ENCODE measurements around the gene UMODL1.

Gene UMODL1

GRCh38 chr21:42118901-42119300 lies 47.8 kb downstream of the UMODL1 start:
- no peak for DNase-seq

DNA sequence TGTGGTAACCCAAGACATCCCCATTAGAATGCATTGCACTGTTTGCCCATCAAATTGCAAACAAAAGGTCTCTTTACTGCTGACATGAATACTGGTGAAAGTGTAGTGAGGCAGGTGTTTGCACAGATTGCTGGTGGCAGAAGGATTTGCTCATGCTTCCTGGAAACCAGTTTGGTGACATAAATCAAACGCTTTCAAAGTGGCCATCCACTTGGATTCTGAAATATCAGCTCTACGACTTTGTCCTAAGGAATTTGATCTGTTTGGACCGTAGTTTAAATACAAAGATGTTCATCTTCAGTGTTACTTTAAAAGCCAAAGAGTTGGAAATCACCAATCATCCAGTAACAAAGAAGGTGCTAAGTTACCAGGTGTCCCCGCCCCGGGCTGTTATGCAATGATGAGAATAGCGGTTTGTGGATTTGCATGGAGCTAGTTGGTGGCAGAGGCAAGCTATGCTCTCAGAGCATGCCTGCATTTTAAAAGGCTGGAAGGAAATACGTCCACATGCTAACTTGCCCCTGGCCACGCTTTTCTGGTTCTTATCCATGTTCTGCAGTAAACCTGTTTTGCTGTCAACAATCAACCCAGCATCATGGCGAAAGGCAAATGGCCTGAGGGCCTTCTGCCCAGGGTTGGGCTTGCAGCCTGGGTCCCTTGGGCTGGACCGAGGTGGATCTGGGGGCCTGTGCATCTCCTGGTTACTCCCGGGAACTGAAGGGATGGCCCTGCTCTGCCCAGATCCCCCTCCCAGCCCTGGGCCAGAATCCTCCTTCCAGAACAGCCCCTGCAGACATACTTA lies 49.2 kb downstream of the UMODL1 start:
- DNase-seq: peak; percentile 14

DNA sequence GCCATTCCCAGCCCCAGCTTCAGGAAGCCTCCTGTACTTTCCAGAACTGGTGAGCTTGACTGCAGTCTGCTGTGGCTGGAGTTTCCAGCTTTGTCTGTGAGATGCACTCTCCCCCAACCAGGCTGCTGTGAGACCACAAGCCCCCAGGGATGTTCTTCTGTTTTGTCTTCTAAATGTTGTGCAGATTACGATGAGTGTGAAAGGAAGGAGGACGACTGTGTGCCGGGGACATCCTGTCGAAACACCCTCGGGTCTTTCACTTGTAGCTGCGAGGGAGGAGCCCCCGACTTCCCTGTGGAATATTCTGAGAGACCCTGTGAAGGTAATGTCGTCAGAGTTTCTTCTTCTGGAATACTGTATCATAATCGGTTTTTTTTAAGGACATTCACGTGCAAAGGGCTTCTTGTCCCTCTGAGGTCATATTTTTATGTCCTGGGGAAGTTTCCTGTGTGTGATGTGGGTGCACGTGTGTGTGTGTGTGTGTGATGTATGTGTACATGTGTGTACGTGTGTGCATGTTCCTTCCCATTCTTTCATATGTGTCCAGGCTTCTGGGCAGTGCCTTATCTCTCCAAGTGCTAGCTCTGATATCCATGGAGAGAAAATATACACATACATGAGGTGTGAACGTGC lies 49.9 kb downstream of the UMODL1 start:
- DNase-seq: no peak

DNA sequence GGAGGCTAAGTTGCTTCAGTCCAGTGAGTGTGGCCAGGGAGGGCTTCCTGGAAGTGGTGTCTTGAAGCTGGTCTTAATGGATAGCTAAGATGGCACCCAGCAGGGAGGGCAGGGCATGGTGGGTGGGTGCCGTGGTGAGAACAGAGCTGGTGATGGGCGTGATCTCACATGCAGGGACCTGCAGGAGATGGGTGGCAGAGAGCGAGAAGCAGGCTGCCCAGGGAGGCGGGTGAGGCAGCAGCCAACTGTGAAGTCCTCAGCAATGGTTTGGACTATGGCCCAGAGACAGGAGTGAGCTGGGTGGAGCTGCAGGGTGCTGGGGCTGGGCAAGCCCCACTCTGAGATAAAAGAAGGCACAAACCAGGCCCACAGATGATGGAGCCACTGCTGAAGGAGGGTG lies 50.7 kb downstream of the UMODL1 start:
- DNase-seq: no peak

DNA sequence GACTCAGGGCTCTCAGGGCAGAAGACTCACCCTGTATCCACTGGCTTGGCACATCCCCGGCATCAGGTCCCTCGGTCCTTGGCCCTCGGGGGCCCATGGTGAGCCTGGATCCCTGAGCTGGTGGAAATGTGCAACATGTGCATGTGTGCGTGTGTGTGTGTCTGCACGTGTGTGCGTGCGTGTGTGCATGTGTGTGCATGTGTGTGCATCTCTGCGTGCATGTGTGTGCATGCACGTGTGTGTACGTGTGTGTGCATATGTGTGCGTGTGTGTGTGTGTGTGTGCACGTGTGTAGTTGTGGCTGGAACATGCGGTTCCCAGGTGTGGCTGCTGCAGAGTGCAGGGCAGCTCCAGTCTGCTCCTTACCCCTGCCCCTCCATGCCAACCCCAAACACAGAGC lies 51.3 kb downstream of the UMODL1 start:
- no peak for DNase-seq

DNA sequence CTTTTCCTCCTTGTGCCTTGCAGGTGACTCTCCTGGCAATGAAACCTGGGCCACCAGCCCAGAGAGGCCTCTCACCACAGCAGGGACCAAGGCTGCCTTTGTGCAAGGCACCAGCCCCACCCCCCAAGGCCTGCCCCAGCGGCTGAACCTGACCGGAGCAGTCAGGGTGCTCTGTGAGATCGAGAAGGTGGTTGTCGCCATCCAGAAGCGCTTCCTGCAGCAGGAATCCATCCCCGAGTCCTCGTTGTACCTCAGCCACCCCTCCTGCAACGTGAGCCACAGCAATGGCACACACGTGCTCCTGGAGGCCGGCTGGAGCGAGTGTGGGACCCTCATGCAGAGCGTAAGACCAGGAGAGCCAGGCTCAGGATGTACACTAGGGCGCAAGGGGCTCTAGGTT lies 51.7 kb downstream of the UMODL1 start:
- DNase-seq: no peak

DNA sequence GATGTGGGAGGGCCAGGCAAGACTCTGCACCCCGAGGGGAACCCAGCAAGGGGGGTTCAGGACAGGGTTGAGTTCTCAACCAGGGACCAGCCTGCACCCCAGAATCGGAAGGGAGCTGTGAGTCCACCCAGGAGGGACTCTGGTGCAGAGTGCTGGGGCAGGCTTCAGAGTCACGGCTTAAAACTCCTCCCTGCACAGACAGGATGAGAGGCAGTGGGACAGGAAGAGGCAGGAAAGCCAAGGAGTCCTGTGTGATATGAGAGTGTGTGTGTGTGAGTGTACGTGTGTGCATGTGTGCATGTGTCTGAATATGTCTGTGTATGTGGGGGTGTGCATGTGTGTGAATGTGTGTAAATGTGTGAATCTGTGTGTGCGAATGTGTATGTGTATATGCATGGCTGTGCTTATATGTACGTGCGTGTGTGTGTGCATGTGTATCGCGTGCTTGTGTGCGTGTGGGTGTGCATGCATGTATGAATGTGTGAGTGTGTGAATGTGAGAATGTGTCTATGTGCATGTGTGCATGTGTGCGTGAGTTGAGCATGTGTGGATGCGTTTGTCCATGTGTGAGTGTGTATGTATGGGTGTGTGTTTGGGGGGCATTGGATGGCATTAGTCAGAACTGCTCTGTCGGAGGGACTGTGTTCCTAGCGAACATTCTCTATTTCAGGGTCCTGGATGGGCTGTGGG lies 52.2 kb downstream of the UMODL1 start:
- no peak for DNase-seq

- no peak for DNase-seq
Observed at GRCh38 chr21:42124081-42124480, 53.0 kb downstream of the UMODL1 start.

DNA sequence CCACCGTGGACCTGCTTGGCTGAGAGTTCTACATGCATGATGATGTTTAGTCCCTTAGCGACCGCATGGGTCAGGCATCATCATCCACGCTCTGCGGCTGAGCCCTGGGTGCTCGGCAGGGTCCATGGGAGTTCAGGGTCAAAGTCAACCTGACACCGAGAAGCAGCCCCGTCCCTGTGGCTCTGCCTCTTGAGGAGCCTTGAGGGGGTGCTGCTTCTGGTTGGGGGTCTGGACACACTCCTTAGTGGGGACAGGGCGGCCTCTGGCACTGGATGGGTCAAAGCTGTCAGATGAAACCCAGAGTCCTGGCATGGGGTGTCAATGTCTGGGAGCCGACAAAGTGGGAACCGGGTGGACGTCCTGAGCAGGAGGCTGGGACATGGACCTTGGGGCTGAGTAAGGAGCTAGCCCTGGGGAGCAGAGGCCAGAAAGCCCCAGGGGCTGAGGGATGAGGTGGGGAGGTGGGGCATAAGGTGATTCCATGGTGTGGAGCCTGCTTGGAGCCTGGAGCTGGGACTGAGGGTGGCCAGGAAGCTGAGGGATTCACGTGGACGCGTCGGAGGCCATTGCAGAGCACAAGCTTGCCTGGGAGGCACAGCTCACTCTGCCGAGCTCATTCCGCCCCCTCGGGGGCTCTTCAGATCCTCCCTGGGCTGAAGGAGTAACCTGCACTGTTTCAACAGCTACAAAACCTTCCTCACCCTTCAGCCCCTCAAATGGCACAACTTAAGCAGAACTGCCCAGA lies 53.9 kb downstream of the UMODL1 start:
- DNase-seq: no peak

GRCh38 chr21:42125571-42126544 lies 54.7 kb downstream of the UMODL1 start:
- peak; percentile 33 for DNase-seq

DNA sequence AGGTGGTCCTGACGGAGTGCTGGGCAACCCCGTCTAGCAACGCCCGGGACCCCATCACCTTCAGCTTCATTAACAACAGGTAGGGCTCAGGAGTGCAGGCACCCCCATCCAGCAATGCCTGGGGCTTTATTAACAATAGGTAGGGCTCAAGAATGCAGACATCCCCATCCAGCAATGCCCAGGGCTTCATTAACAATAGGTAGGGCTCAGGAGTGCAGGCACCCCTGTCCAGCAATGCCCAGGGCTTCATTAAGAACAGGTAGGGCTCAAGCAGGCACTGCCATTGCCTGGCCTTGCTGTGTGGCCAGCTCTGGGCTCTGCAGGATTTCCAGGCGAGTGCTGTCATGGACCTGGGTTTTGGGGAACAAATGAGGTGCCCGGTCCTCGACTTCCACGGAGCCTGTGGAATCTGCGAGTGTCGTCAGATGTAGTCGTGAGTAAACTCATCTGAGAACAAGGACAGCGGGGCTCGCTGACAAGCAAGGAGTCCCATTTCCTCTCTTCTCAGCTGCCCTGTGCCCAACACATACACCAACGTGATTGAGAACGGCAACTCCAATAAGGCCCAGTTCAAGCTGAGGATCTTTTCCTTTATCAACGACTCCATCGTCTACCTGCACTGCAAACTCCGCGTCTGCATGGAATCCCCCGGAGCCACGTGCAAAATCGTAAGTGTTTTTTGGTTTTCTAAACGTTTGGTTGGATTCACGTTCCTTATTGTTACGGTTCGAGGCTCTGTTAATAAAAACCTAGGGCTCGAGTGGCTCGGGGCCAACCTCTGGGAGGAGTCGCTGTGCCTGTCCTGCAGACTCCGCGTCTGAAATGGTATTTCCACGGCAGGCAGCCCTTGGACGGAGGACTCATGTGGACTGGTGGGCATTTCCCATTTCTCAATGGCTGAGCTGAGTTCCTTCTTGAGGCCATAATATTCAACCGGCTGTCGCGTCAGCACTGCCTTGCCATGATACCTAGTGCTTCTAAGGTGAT lies 56.3 kb downstream of the UMODL1 start:
- DNase-seq: no peak

GRCh38 chr21:42129300-42130266 lies 58.5 kb downstream of the UMODL1 start:
- no peak for DNase-seq

- DNase-seq: no peak
Observed at GRCh38 chr21:42130441-42130840, 59.3 kb downstream of the UMODL1 start.

GRCh38 chr21:42132183-42132582 lies 61.1 kb downstream of the UMODL1 start:
- no peak for DNase-seq

DNA sequence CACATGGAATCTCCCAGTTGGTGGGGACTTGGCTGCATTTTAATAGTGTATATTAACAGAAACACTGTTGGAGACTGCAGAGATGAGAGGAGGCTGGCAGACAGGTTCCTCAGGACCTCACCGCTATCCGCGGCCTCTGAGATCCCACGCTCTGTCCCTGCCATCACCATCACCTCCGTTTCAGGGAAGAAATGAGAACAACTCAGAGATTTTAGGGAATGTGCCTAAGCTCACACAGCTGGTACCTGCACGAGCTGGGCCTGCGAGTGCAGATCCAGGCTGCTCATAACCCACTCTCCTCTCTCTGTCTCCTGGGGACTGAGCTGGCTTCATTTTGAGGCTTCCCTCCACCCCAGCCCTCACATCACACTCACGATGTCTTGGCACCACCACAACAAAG lies 62.0 kb downstream of the UMODL1 start:
- DNase-seq: no peak

- DNase-seq: no peak
Observed at GRCh38 chr21:42135386-42136052, 64.4 kb downstream of the UMODL1 start.

- no peak for DNase-seq
Observed at GRCh38 chr21:42137191-42137904, 66.2 kb downstream of the UMODL1 start.

Measured in NCI-H82 (cell line).